ENCODE measurements around the gene ADAM12.

GRCh38 chr10:126409821-126410220 is 21.5 kb upstream of the ADAM12 start:
- TF ChIP-seq POLR2A (IDR thresholded peaks at IDR 0.05): no peak
- TF ChIP-seq CTCF (IDR thresholded peaks at IDR 0.05): no peak
- TF ChIP-seq POLR2AphosphoS5 (IDR thresholded peaks at IDR 0.05): no peak

All from prostate gland (tissue), 2 donors.